OCI-LY1 (cell line): Measurements from ENCODE around the gene C6orf62.

Experiments used
- CTCF ChIP-seq: fragments of 200-600 bp; sonication (generic), shearing (Covaris generic); IDR thresholded peaks from 2 replicates; pipeline ENCODE4 v1.5.1; 2017; ENCODE audit warnings: mild to moderate bottlenecking, antibody characterized with exemption, low read length, moderate library complexity, mixed read lengths
- EZH2 ChIP-seq: fragments of 200-600 bp; sonication (generic), shearing (Covaris generic); IDR thresholded peaks from 2 replicates; pipeline ENCODE4 v1.8.0; 2017; ENCODE audit warnings: borderline replicate concordance, mixed run types, mild to moderate bottlenecking, antibody characterized with exemption, low read length, moderate library complexity, mixed read lengths

- no peak for TF ChIP-seq EZH2
- no peak for TF ChIP-seq CTCF
These were observed 4.3 kb upstream of the C6orf62 start for GRCh38 chr6:24723270-24723669.
